HepG2 (cell line): ENCODE results near the gene PNLIP. TPM values are rescaled to one million over a fixed set of nuclear protein-coding genes. Genes with fewer than 3 reads are reported as not detected.

ENCODE experiments used
- ATAC-seq: fragments of 200-7000 bp; cut with Tn5 transposase; 3 replicates; pipeline ENCODE4 v1.9.1; 2020; ENCODE audit warnings: mild to moderate bottlenecking, moderate library complexity
- BruUV-seq: library from RNA; stranded (reverse); fragments of 400-500 nt; replicated peaks from 2 replicates; lab custom pipeline; 2021; lab: Mats Ljungman, UMichigan
- CTCF ChIA-PET: fragments of 300-600 bp; formaldehyde crosslinking; extraction: SDS; loops from one replicate; lab custom pipeline; 2021; ENCODE audit warnings: low total read pairs, inconsistent platforms, low intra/inter-chr PET ratio; lab: Yijun Ruan, JAX
- POLR2A ChIA-PET: fragments of 350-600 bp; sonication (Branson Sonifier 250); formaldehyde crosslinking; loops from one replicate; lab custom pipeline; 2020; ENCODE audit warnings: antibody characterized with exemption, inconsistent platforms; lab: Yijun Ruan, JAX
- DNase-seq: peaks from one replicate; pipeline ENCODE4 v3.0.0-alpha.2; 2015; ENCODE audit warnings: low spot score
- FAIRE-seq: peaks from 3 replicates; lab custom pipeline; 2011; peaks lifted over from hg19 to GRCh38; lab: Jason Lieb, UNC
- H2AFZ ChIP-seq: one replicate; pipeline ENCODE4 v1.6.1; 2011; ENCODE audit warnings: low read length, inconsistent platforms
- H3K27ac ChIP-seq: fragments of 300-600 bp; 3 replicates; pipeline ENCODE4 v1.8.0; 2011; ENCODE audit warnings: mixed run types, mild to moderate bottlenecking, mixed read lengths, low read length, inconsistent platforms; ENCODE audit not compliant: insufficient read depth; ENCODE audit errors: extremely low read length
- H3K27me3 ChIP-seq, 2 experiments: fragments of 200-600 bp in 1 of 2; 2 replicates in 1 of 2; 3 replicates in 1 of 2; pipeline versions ENCODE4 v1.6.0 to v1.8.0; 2011; ENCODE audit warnings: low read length in 2 of 2, mild to moderate bottlenecking in 2 of 2, moderate library complexity in 2 of 2, inconsistent platforms in 1 of 2; ENCODE audit not compliant: insufficient read depth in 2 of 2, control insufficient read depth in 1 of 2
- H3K36me3 ChIP-seq, 2 experiments: fragments of 200-600 bp in 1 of 2; replicated peaks in 1 of 2; 2 replicates in 1 of 2; 3 replicates in 1 of 2; pipeline versions ENCODE4 v1.5.1 to v1.8.0; 2011; ENCODE audit warnings: low read length in 2 of 2, inconsistent platforms in 1 of 2; ENCODE audit not compliant: insufficient read depth in 2 of 2, control insufficient read depth in 1 of 2
- H3K4me1 ChIP-seq: 2 replicates; pipeline ENCODE4 v1.5.1; 2012; ENCODE audit warnings: low read length, inconsistent platforms; ENCODE audit not compliant: insufficient read depth
- H3K4me2 ChIP-seq: 2 replicates; pipeline ENCODE4 v1.6.0; 2011; ENCODE audit warnings: low read depth, low read length, inconsistent platforms
- H3K4me3 ChIP-seq, 3 experiments: fragments of 200-600 bp in 1 of 3; sonication (generic), shearing (Covaris generic) in 1 of 3; replicated peaks in 1 of 3; 2 replicates each; pipeline ENCODE4 v1.5.1; 2011 to 2016; ENCODE audit warnings: low read length in 3 of 3, inconsistent platforms in 2 of 3, low read depth in 2 of 3, mild to moderate bottlenecking in 2 of 3, control low read depth in 1 of 3, mixed read lengths in 1 of 3; ENCODE audit not compliant: insufficient read depth in 1 of 3
- H3K79me2 ChIP-seq: one replicate; pipeline ENCODE4 v1.6.1; 2011; ENCODE audit warnings: low read length, inconsistent platforms; ENCODE audit not compliant: insufficient read depth
- H3K9ac ChIP-seq: 2 replicates; pipeline ENCODE4 v1.6.0; 2011; ENCODE audit warnings: mild to moderate bottlenecking, low read depth, low read length, inconsistent platforms; ENCODE audit not compliant: insufficient read depth
- H3K9me3 ChIP-seq: 2 replicates; pipeline ENCODE4 v1.5.1; 2012; ENCODE audit warnings: mild to moderate bottlenecking, low read length
- H4K20me1 ChIP-seq: 2 replicates; pipeline ENCODE4 v1.6.0; 2011; ENCODE audit warnings: inconsistent platforms, mild to moderate bottlenecking, low read length, moderate library complexity; ENCODE audit not compliant: insufficient read depth
- AFF4 ChIP-seq: sonication (generic); formaldehyde crosslinking; IDR thresholded peaks from 2 replicates; pipeline ENCODE4 v1.4.0; 2020; ENCODE audit warnings: missing genetic modification reagents
- ARNT2 ChIP-seq: sonication (generic); formaldehyde crosslinking; IDR thresholded peaks from 2 replicates; pipeline ENCODE4 v1.8.0; 2022; ENCODE audit warnings: mild to moderate bottlenecking, low read depth, missing genetic modification reagents, moderate library complexity
- CREB1 ChIP-seq, 2 experiments: fragments of 450-650 bp in 1 of 2; IDR thresholded peaks; 2 replicates each; pipeline ENCODE4 v1.6.1; 2016 to 2017; ENCODE audit warnings: control low read depth in 1 of 2, mild to moderate bottlenecking in 1 of 2, missing compliant biosample characterization in 1 of 2, missing genetic modification characterization in 1 of 2
- DZIP1 ChIP-seq: sonication (generic); formaldehyde crosslinking; IDR thresholded peaks from 2 replicates; pipeline ENCODE4 v1.5.0; 2020; ENCODE audit warnings: mild to moderate bottlenecking, missing genetic modification reagents
- FOXC1 ChIP-seq: sonication (generic); formaldehyde crosslinking; IDR thresholded peaks from 2 replicates; pipeline ENCODE4 v1.8.0; 2022; ENCODE audit warnings: mild to moderate bottlenecking, missing genetic modification reagents, borderline replicate concordance
- MED13 ChIP-seq: sonication (generic); formaldehyde crosslinking; IDR thresholded peaks from 2 replicates; pipeline ENCODE4 v1.5.0; 2020; ENCODE audit warnings: missing genetic modification reagents
- SRSF1 ChIP-seq: fragments of 200-400 bp; formaldehyde crosslinking; optimal IDR thresholded peaks from 2 replicates; pipeline ENCODE3; 2017; ENCODE audit warnings: mild to moderate bottlenecking, low read depth, low read length, moderate library complexity
- TEAD2 ChIP-seq: sonication (generic); formaldehyde crosslinking; IDR thresholded peaks from 2 replicates; pipeline ENCODE4 v1.9.0; 2021; ENCODE audit warnings: missing genetic modification reagents
- ZIK1 ChIP-seq: sonication (generic); formaldehyde crosslinking; IDR thresholded peaks from 2 replicates; pipeline ENCODE4 v1.5.0; 2020; ENCODE audit warnings: mild to moderate bottlenecking, low read depth, missing genetic modification reagents, borderline replicate concordance
- ZNF282 ChIP-seq: fragments of 450-650 bp; IDR thresholded peaks from 2 replicates; pipeline ENCODE4 v1.6.1; 2018; ENCODE audit not compliant: partially characterized antibody
- ZNF567 ChIP-seq: sonication (generic); formaldehyde crosslinking; IDR thresholded peaks from 2 replicates; pipeline ENCODE4 v1.8.1; 2023; ENCODE audit warnings: mild to moderate bottlenecking, missing genetic modification reagents, borderline replicate concordance
- ZNF678 ChIP-seq: sonication (generic); formaldehyde crosslinking; IDR thresholded peaks from 2 replicates; pipeline ENCODE4 v1.4.0; 2020; ENCODE audit warnings: mild to moderate bottlenecking, missing genetic modification reagents
- WGBS: methylation state at CpG from one replicate; pipeline ENCODE4 v1.1.6; 2017; ENCODE audit warnings: low lambda C conversion rate; 5-methylcytosine and 5-hydroxymethylcytosine counted together
- in situ Hi-C: cut with HindIII; loops from 2 replicates; pipeline ENCODE4 v1.10.0; 2017; ENCODE audit warnings: low pct_unique_long_range_greater_than_20kb; ENCODE audit not compliant: extremely low pct_ligation_motif_present
- intact Hi-C: fragments of 100-400 bp; cut with micrococcal nuclease; formaldehyde crosslinking; loops from one replicate; pipeline ENCODE4 v1.10.0; 2022; ENCODE audit not compliant: unreplicated experiment
- polyA plus RNA-seq, 8 experiments: library from polyadenylated mRNA; depleted of rRNA in 3 of 8; stranded (reverse) in 7 of 8; unstranded in 1 of 8; fragments of >200 nt; fragmentation: Illumina TruSeq in 4 of 8; extraction: Trizol in 4 of 8; gene quantifications; 2 replicates each; pipeline versions ENCODE4 v1.2.1 to v1.2.3, GENCODE V29; 2011 to 2016; ENCODE audit warnings: low read depth in 4 of 8, missing spikeins in 1 of 8, mixed read lengths in 1 of 8; ENCODE audit not compliant: insufficient read depth in 1 of 8
- total RNA-seq, 5 experiments: library from RNA; depleted of rRNA; stranded (reverse); fragments of >200 nt; fragmentation: Illumina TruSeq; extraction: Trizol; gene quantifications; 2 replicates each; pipeline ENCODE4 v1.2.3, GENCODE V29; 2016; ENCODE audit warnings: low read depth in 1 of 5

Gene PNLIP
- total and polyA plus RNA-seq, 2 of the 13 experiments (the other 11 are each of a cell fraction or from before 2014, with no cell fraction given) = not detected

GRCh38 chr10:116555880-116556279, 10.1 kb downstream of the PNLIP start:
- POLR2A ChIA-PET = no interaction called here
- Histone ChIP-seq H3K4me2 (no peak overlapping the region), H2AFZ (no peak overlapping the region), H3K4me3 (no peak overlapping the region), H3K9ac (no peak overlapping the region), H3K79me2 (no peaks in the 10 kb centered on the region), H3K36me3 (no peaks in the 10 kb centered on the region), H3K9me3 (no peaks in the 10 kb centered on the region), H3K27me3 (no peaks in the 10 kb centered on the region), H4K20me1 (no peaks in the 10 kb centered on the region), H3K27ac (no peak overlapping the region), H3K4me1 (no peaks in the 10 kb centered on the region)
- intact Hi-C loops = no loop called here
- ATAC-seq (no peak), DNase-seq (no peak), FAIRE-seq (no peak)
- in situ Hi-C loops = no loop called here
- CTCF ChIA-PET = no interaction called here
- 21% methylated on average over 6 of the region's 6 CpGs for WGBS
- no peak for TF ChIP-seq MED13
- peak; percentile 24; the same call in 1 of the 2 replicates for TF ChIP-seq CREB1 (IDR thresholded peaks at IDR 0.05)
- no peak for TF ChIP-seq CREB1 (CRISPR knock-in tag; IDR thresholded peaks at IDR 0.05)
- TF ChIP-seq, all 625 proteins: peak for 1
- BruUV-seq = no TSS peak

GRCh38 chr10:116557305-116557880, 11.7 kb downstream of the PNLIP start:
- Histone ChIP-seq H3K27ac (no peak overlapping the region), H3K4me1 (no peaks in the 10 kb centered on the region), H4K20me1 (no peaks in the 10 kb centered on the region), H3K4me3 (no peak overlapping the region), H3K4me2 (no peak overlapping the region), H3K9me3 (no peaks in the 10 kb centered on the region), H3K27me3 (no peaks in the 10 kb centered on the region), H3K36me3 (no peaks in the 10 kb centered on the region), H3K79me2 (no peaks in the 10 kb centered on the region), H2AFZ (no peak overlapping the region), H3K9ac (no peak overlapping the region)
- in situ Hi-C loops (no loop called here), intact Hi-C loops (no loop called here)
- BruUV-seq = no TSS peak
- CTCF ChIA-PET = no interaction called here
- ATAC-seq (no peak), DNase-seq (no peak), FAIRE-seq (no peak)
- POLR2A ChIA-PET = no interaction called here
- WGBS = 15% methylated on average over 5 of the region's 5 CpGs
- TF ChIP-seq DZIP1 (CRISPR knock-in tag) = no peak
- TF ChIP-seq FOXC1 (CRISPR knock-in tag) = no peak
- no peak for TF ChIP-seq SRSF1
- TF ChIP-seq ARNT2 (CRISPR knock-in tag) = no peak
- TF ChIP-seq ZNF282 = no peak
- no peak for TF ChIP-seq ZNF678
- no peak for TF ChIP-seq ZNF567 (CRISPR knock-in tag)
- no peak for TF ChIP-seq AFF4 (CRISPR knock-in tag)
- no peak for TF ChIP-seq ZIK1 (CRISPR knock-in tag)
- no peak for TF ChIP-seq TEAD2 (CRISPR knock-in tag)
